ENCODE results near the gene HEXIM2.

DNA sequence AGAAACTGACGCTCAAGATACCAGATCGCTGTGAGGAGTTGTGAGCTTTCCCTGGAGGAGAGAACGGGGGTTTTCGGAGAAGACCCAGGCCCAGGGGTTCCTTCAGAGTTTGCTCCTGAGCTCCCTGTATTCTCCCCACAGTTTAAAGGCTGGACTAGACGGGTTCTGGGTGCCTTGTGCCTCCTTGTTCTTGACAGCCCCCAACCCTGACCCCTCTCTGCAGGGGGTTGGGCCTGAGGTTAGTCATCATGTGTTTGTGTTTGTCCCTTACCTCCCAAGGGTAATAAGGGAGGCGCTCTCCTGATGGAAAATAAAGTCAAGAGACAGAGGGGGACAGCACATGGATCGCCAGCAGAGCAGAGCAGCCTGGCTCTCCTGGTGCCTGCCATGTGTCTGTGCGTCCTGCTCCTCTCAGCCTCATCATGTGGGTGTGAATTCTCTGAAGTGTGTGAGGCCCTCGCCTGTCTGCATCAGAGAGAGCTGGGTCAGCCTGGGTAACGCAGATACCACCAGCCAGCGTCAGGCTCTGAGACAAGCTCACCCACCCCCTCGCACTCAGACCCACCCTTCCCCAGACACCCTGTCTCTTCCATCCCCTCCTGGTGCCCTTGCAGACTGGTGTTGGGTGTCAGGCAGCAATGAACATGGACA is 8.7 kb downstream of the HEXIM2 start:
- no peak for TF ChIP-seq GATA2 (IDR thresholded peaks at IDR 0.05; ENCODE audit: low read depth, low read length)
- no peak for TF ChIP-seq GATA3 (IDR thresholded peaks at IDR 0.05; ENCODE audit: low read depth, low read length)

Measured in SH-SY5Y (cell line).